ENCODE measurements around the gene ZDHHC13. TPM values are rescaled to one million over a fixed set of nuclear protein-coding genes. Genes with fewer than 3 reads are reported as not detected.

Gene ZDHHC13
- polyA plus RNA-seq, 2 of the 4 experiments (the other 2 are of a cell fraction): 17.6 to 34.3 TPM

GRCh38 chr11:19084661-19085315 lies 32.2 kb upstream of the ZDHHC13 start:
- H3K4me3 ChIP-seq: no peak overlapping the region
- ATAC-seq (no peak), FAIRE-seq (no peak), DNase-seq (ENCODE audit: low read depth in 1 of 2, low spot score in 1 of 2) (no peak)
- H3K27ac ChIP-seq: no peak overlapping the region
- H3K4me2 ChIP-seq: no peak overlapping the region
- H3K4me1 ChIP-seq: no peaks in the 10 kb centered on the region
- ChIA-PET POLR2A (no interaction called here), CTCF (interaction anchor here (0.7 to 1.2 kb wide), 2 partner anchors 14 kb away, joined by 3 to 4 read pairs; no protein-coding TSS in a partner anchor)
- TF ChIP-seq POLR2AphosphoS2 (conservative IDR thresholded peaks at IDR 0.05; ENCODE audit: low read length): no peak
- TF ChIP-seq HOXB13 (CRISPR knock-in tag; IDR thresholded peaks at IDR 0.05; ENCODE audit: low read depth): no peak
- no peak for TF ChIP-seq BHLHE40 (IDR thresholded peaks at IDR 0.05; ENCODE audit: low read depth, low read length)
- TF ChIP-seq RFX5 (IDR thresholded peaks at IDR 0.05): no peak
- TF ChIP-seq FOXS1 (CRISPR knock-in tag; IDR thresholded peaks at IDR 0.05): no peak
- no peak for TF ChIP-seq CHD4 (IDR thresholded peaks at IDR 0.05; ENCODE audit: borderline replicate concordance)
- no peak for TF ChIP-seq ESRRA (IDR thresholded peaks at IDR 0.05; ENCODE audit: borderline replicate concordance, low read length)
- no peak for TF ChIP-seq KDM5A (IDR thresholded peaks at IDR 0.05)
- no peak for TF ChIP-seq JUN (IDR thresholded peaks at IDR 0.05)
- TF ChIP-seq MYC (IDR thresholded peaks at IDR 0.05; ENCODE audit: borderline replicate concordance, low read length): no peak
- no peak for TF ChIP-seq TFCP2L1 (CRISPR knock-in tag; IDR thresholded peaks at IDR 0.05)
- TF ChIP-seq ZFP36 (IDR thresholded peaks at IDR 0.05; ENCODE audit: borderline replicate concordance, partially characterized antibody): no peak
- TF ChIP-seq, protein P1, sequence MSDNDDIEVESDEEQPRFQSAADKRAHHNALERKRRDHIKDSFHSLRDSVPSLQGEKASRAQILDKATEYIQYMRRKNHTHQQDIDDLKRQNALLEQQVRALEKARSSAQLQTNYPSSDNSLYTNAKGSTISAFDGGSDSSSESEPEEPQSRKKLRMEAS (IDR thresholded peaks at IDR 0.05): no peak
- TF ChIP-seq MAFK (IDR thresholded peaks at IDR 0.05; ENCODE audit: partially characterized antibody): no peak
- no peak for TF ChIP-seq BCL3 (IDR thresholded peaks at IDR 0.05)
- no peak for TF ChIP-seq CHD2 (IDR thresholded peaks at IDR 0.05; ENCODE audit: low read length, partially characterized antibody)
- WGBS (ENCODE audit: missing lambda C conversion rate): 6% methylated on average over 5 of the region's 5 CpGs
- H3K9me3 ChIP-seq: no peaks in the 10 kb centered on the region

GRCh38 chr11:19087658-19088057 lies 29.3 kb upstream of the ZDHHC13 start:
- TF ChIP-seq EHMT2 (IDR thresholded peaks at IDR 0.05; ENCODE audit: low read depth) (no peak), POLR2AphosphoS2 (conservative IDR thresholded peaks at IDR 0.05; ENCODE audit: low read length) (no peak), PHF8 (IDR thresholded peaks at IDR 0.05; ENCODE audit: borderline replicate concordance, low read depth) (no peak), NR3C1 (IDR thresholded peaks at IDR 0.05) (no peak), HOXB5 (CRISPR knock-in tag; IDR thresholded peaks at IDR 0.05) (no peak), FOSB (CRISPR knock-in tag; IDR thresholded peaks at IDR 0.05) (no peak), EHF (CRISPR knock-in tag; IDR thresholded peaks at IDR 0.05) (no peak), BCL3 (IDR thresholded peaks at IDR 0.05) (no peak), TFCP2L1 (CRISPR knock-in tag; IDR thresholded peaks at IDR 0.05) (no peak)
- Histone ChIP-seq H3K4me3 (no peak overlapping the region), H3K4me2 (no peak overlapping the region), H3K4me1 (no peaks in the 10 kb centered on the region), H3K9me3 (no peaks in the 10 kb centered on the region), H3K27ac (no peak overlapping the region)
- no peak for FAIRE-seq
- no peak for DNase-seq (ENCODE audit: low read depth in 1 of 2, low spot score in 1 of 2)
- POLR2A ChIA-PET: no interaction called here
- no peak for ATAC-seq
- 52% methylated on average over 8 of the region's 8 CpGs for WGBS (ENCODE audit: missing lambda C conversion rate)
- CTCF ChIA-PET: interaction anchor here (1.1 to 4.2 kb wide), 3 partner anchors 10 to 17 kb away, joined by 4 to 22 read pairs (median 9); no protein-coding TSS in a partner anchor

DNA sequence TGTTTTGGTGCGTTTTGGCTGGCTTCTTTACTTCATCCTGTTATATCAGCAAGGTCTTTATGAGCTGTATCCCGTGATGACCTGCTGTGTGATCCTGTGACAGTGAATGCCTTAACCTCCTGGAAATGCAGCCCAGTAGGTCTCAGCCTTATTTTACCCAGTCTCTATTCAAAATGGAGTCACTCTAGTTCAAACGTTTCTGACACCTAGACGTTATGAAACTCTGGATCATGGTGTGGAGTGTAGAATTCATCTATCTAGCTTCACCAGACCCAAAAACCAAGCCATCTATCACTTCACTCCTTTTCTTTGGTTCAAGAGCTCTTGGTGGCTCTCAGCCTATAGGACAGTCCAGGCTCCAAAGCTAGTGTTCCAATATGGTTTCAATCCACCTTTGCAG lies 28.2 kb upstream of the ZDHHC13 start:
- Histone ChIP-seq H3K4me3 (no peak overlapping the region), H3K4me1 (no peaks in the 10 kb centered on the region), H3K4me2 (no peak overlapping the region), H3K27ac (no peak overlapping the region), H3K9me3 (no peaks in the 10 kb centered on the region)
- ChIA-PET POLR2A (no interaction called here), CTCF (interaction anchor here (0.8 to 4.2 kb wide), 7 partner anchors 9 to 469 kb away, joined by 3 to 22 read pairs (median 4); no protein-coding TSS in a partner anchor)
- DNase-seq (ENCODE audit: low read depth in 1 of 2, low spot score in 1 of 2): no peak
- WGBS (ENCODE audit: missing lambda C conversion rate): 15% methylated on average over 4 of the region's 4 CpGs
- ATAC-seq: no peak
- no peak for FAIRE-seq
- TF ChIP-seq RFX5 (IDR thresholded peaks at IDR 0.05) (no peak), HDAC2 (IDR thresholded peaks at IDR 0.05) (no peak), HMGXB4 (CRISPR knock-in tag; IDR thresholded peaks at IDR 0.05; ENCODE audit: borderline replicate concordance) (no peak), RAD21 (conservative IDR thresholded peaks at IDR 0.05 in 1 of 2, IDR thresholded peaks at IDR 0.05 in 1 of 2) (no peak)
- TF ChIP-seq, protein P2, sequence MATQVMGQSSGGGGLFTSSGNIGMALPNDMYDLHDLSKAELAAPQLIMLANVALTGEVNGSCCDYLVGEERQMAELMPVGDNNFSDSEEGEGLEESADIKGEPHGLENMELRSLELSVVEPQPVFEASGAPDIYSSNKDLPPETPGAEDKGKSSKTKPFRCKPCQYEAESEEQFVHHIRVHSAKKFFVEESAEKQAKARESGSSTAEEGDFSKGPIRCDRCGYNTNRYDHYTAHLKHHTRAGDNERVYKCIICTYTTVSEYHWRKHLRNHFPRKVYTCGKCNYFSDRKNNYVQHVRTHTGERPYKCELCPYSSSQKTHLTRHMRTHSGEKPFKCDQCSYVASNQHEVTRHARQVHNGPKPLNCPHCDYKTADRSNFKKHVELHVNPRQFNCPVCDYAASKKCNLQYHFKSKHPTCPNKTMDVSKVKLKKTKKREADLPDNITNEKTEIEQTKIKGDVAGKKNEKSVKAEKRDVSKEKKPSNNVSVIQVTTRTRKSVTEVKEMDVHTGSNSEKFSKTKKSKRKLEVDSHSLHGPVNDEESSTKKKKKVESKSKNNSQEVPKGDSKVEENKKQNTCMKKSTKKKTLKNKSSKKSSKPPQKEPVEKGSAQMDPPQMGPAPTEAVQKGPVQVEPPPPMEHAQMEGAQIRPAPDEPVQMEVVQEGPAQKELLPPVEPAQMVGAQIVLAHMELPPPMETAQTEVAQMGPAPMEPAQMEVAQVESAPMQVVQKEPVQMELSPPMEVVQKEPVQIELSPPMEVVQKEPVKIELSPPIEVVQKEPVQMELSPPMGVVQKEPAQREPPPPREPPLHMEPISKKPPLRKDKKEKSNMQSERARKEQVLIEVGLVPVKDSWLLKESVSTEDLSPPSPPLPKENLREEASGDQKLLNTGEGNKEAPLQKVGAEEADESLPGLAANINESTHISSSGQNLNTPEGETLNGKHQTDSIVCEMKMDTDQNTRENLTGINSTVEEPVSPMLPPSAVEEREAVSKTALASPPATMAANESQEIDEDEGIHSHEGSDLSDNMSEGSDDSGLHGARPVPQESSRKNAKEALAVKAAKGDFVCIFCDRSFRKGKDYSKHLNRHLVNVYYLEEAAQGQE (IDR thresholded peaks at IDR 0.05): no peak
